ENCODE measurements around the gene DTNBP1. TPM values are rescaled to one million over a fixed set of nuclear protein-coding genes. Genes with fewer than 3 reads are reported as not detected.

The DTNBP1 gene
- total RNA-seq, 1 experiment from 2014 or later: 12.8 TPM

DNA sequence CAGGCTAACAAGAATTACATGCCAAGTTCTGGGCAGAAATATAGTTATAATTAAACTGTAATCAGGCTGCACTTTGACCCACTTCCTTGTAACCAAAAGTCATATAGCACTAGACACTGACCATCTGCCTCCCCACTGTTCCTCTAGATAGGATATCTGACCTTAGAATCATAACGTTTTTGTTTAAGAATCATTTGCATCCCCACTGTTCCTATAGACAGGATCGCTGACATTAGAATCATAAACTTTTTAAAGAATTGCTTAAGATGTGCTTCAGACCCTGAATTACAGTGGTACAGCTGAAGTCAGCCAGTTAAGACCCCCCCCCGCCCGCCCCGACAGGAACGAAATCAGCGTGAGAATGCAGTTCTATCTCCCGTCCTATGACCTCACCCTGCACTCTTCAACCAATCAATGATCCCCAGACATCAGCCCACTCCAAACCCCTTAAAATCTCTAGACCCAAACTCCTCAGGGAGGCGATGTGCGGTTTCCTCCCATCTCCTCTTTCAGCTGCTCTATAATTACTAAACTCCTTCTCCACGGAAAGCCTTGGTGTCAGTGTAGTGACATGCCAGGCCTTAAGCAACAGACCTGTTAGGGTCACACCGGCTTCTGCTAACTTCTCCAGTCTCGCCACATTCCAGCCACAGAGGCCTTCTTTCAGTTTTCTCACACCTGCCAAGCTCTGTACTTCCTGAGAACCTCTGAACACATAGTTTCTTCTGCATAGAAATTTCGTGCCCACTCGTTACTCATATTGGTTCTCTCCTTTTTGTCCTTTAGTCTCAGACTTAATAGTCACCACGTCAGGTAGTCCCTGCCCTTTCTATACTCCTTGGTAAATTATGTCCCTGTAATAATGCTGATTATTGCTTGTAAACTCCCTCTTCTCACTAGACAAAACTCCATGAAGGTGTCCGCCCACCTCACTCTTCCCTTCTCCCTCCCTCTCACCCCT lies 93.5 kb downstream of the DTNBP1 start:
- Mint-ChIP-seq H3K4me1 (ENCODE audit: low read depth, unreplicated experiment) (peaks cover 9% of the 10 kb centered on the region), H3K4me3 (ENCODE audit: low read depth, unreplicated experiment) (no peak overlapping the region), H3K36me3 (ENCODE audit: insufficient read depth, unreplicated experiment) (no peaks in the 10 kb centered on the region), H3K9me3 (ENCODE audit: low read depth, unreplicated experiment) (no peaks in the 10 kb centered on the region), H3K27ac (ENCODE audit: unreplicated experiment) (no peak overlapping the region), H3K27me3 (ENCODE audit: unreplicated experiment) (no peaks in the 10 kb centered on the region)
- no peak for DNase-seq
- intact Hi-C loops (cut with micrococcal nuclease; ENCODE audit: unreplicated experiment): no loop called here
- CTCF ChIA-PET: interaction anchor here (0.6 kb wide), 1 partner anchor 326 kb away, joined by 3 read pairs; no protein-coding TSS in a partner anchor
- TF ChIP-seq, protein P1, sequence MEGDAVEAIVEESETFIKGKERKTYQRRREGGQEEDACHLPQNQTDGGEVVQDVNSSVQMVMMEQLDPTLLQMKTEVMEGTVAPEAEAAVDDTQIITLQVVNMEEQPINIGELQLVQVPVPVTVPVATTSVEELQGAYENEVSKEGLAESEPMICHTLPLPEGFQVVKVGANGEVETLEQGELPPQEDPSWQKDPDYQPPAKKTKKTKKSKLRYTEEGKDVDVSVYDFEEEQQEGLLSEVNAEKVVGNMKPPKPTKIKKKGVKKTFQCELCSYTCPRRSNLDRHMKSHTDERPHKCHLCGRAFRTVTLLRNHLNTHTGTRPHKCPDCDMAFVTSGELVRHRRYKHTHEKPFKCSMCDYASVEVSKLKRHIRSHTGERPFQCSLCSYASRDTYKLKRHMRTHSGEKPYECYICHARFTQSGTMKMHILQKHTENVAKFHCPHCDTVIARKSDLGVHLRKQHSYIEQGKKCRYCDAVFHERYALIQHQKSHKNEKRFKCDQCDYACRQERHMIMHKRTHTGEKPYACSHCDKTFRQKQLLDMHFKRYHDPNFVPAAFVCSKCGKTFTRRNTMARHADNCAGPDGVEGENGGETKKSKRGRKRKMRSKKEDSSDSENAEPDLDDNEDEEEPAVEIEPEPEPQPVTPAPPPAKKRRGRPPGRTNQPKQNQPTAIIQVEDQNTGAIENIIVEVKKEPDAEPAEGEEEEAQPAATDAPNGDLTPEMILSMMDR (IDR thresholded peaks at IDR 0.05; ENCODE audit: unreplicated experiment): no peak
- no TSS peak for BruUV-seq (replicated peaks)

DNA sequence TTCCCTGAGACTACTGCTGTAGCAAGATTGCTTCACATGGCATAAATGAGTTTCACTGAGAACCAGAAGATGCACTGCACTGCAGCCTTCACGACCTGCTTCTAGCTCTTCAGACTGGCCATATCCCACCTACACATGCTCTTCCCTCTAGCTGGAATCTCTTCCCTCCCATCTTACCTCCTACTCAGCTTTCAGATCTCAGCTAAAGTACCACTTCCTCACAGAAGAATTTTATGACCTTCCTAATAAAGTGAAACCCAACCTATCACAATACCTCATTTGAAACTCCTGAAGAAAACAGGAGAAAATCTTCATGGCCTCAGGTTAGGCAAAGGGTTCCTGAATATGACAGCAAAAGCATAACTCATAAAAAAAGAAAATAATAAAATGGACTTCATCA lies 99.9 kb downstream of the DTNBP1 start:
- no peak for DNase-seq
- no peak overlapping the region for H3K4me3 Mint-ChIP-seq (ENCODE audit: low read depth, unreplicated experiment)
- BruUV-seq (replicated peaks): no TSS peak
- CTCF ChIA-PET: no interaction called here
- no peaks in the 10 kb centered on the region for H3K36me3 Mint-ChIP-seq (ENCODE audit: insufficient read depth, unreplicated experiment)
- intact Hi-C loops (cut with micrococcal nuclease; ENCODE audit: unreplicated experiment): no loop called here
- no peaks in the 10 kb centered on the region for H3K27me3 Mint-ChIP-seq (ENCODE audit: unreplicated experiment)
- no peak overlapping the region for H3K27ac Mint-ChIP-seq (ENCODE audit: unreplicated experiment)
- no peaks in the 10 kb centered on the region for H3K4me1 Mint-ChIP-seq (ENCODE audit: low read depth, unreplicated experiment)
- TF ChIP-seq, protein P1 (IDR thresholded peaks at IDR 0.05; ENCODE audit: unreplicated experiment): no peak
- no peaks in the 10 kb centered on the region for H3K9me3 Mint-ChIP-seq (ENCODE audit: low read depth, unreplicated experiment)

DNA sequence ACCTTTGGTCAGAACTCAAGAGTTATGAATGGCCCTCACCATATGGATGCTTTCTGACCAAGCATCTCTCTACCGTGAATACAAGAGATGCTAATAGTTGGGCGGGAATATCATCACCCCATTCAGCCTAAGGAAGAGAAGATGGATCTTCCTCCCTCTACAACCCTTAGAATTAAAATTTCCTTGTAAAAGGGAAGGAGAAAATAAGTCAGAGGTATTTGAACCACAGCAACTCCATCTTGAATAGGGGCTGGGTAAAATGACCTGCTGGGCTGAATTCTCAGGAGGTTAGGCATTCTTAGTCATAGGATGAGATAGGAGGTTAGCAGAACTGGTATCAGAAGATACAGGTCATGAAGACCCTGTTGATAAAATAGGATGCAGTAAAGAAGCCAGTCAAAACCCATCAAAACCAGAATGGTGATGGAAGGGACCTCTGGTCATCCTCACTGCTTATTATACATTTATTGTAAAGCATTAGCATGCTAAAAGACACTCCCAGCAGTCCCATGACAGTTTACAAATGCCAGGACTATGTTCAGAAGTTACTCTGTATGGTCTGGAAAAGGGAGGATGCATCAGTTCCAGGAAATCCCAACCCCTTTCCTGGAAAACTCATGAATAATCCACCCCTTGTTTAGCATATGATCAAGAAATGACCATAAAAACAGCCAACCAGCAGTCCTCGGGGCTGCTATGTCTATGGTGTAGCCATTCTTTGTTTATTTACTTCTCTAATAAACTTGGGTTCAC lies 101.2 kb downstream of the DTNBP1 start:
- intact Hi-C loops (cut with micrococcal nuclease; ENCODE audit: unreplicated experiment): no loop called here
- CTCF ChIA-PET: no interaction called here
- H3K36me3 Mint-ChIP-seq (ENCODE audit: insufficient read depth, unreplicated experiment): no peaks in the 10 kb centered on the region
- TF ChIP-seq, protein P1 (IDR thresholded peaks at IDR 0.05; ENCODE audit: unreplicated experiment): no peak
- no peak overlapping the region for H3K4me3 Mint-ChIP-seq (ENCODE audit: low read depth, unreplicated experiment)
- no peak for DNase-seq
- BruUV-seq (replicated peaks): no TSS peak
- H3K4me1 Mint-ChIP-seq (ENCODE audit: low read depth, unreplicated experiment): no peaks in the 10 kb centered on the region
- no peak overlapping the region for H3K27ac Mint-ChIP-seq (ENCODE audit: unreplicated experiment)
- H3K9me3 Mint-ChIP-seq (ENCODE audit: low read depth, unreplicated experiment): no peaks in the 10 kb centered on the region
- H3K27me3 Mint-ChIP-seq (ENCODE audit: unreplicated experiment): no peaks in the 10 kb centered on the region

DNA sequence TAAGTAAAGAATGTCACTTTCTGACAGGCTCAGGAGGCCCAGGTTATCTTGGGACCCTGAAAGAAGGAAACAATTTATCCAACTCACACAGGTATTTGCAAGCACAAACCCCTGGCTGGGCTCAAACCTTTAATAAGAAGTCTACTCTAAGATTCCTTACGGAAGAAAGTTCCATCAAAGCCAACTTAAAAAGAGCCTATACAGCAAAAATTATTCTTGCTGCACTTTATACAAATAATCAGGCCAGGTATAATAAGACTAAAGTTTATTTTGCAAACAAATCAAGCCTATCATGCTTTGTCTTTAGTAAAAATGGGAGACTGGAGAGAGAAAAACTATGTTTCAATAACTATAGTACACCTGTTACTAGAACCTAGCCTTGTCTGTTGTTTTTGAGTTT lies 102.1 kb downstream of the DTNBP1 start:
- Mint-ChIP-seq H3K36me3 (ENCODE audit: insufficient read depth, unreplicated experiment) (no peaks in the 10 kb centered on the region), H3K27ac (ENCODE audit: unreplicated experiment) (no peak overlapping the region), H3K9me3 (ENCODE audit: low read depth, unreplicated experiment) (no peaks in the 10 kb centered on the region), H3K4me3 (ENCODE audit: low read depth, unreplicated experiment) (no peak overlapping the region), H3K27me3 (ENCODE audit: unreplicated experiment) (no peaks in the 10 kb centered on the region), H3K4me1 (ENCODE audit: low read depth, unreplicated experiment) (no peaks in the 10 kb centered on the region)
- intact Hi-C loops (cut with micrococcal nuclease; ENCODE audit: unreplicated experiment): no loop called here
- no peak for DNase-seq
- TF ChIP-seq, protein P1 (IDR thresholded peaks at IDR 0.05; ENCODE audit: unreplicated experiment): no peak
- BruUV-seq (replicated peaks): no TSS peak
- CTCF ChIA-PET: no interaction called here
